ENCODE data around the gene HOXB1. TPM values are rescaled to one million over a fixed set of nuclear protein-coding genes. Genes with fewer than 3 reads are reported as not detected.

Gene HOXB1
- total and polyA plus RNA-seq, 2 of the 13 experiments (the other 11 are each of a cell fraction or from before 2014, with no cell fraction given) = not detected

- BruUV-seq (replicated peaks) = no TSS peak
- Histone ChIP-seq H3K9me3 (ENCODE audit: low read length) (no peaks in the 10 kb centered on the region), H2AFZ (ENCODE audit: low read length) (no peak overlapping the region), H3K36me3 (replicated peaks in 1 of 2; ENCODE audit: control insufficient read depth in 1 of 2, insufficient read depth in 2 of 2, low read length in 2 of 2) (no peaks in the 10 kb centered on the region), H3K27ac (ENCODE audit: extremely low read length, insufficient read depth, low read length) (no peak overlapping the region), H3K4me2 (ENCODE audit: low read depth, low read length) (no peak overlapping the region), H3K27me3 (ENCODE audit: control insufficient read depth in 1 of 2, insufficient read depth in 2 of 2, low read length in 2 of 2) (peaks cover 0 to 21% of the 10 kb centered on the region in 2 experiments; a peak in 3 of 5 replicates), H3K9ac (ENCODE audit: insufficient read depth, low read depth, low read length) (no peak overlapping the region), H3K79me2 (ENCODE audit: insufficient read depth, low read length) (no peaks in the 10 kb centered on the region), H3K4me1 (ENCODE audit: insufficient read depth, low read length) (no peaks in the 10 kb centered on the region), H4K20me1 (ENCODE audit: insufficient read depth, low read length) (no peaks in the 10 kb centered on the region), H3K4me3 (replicated peaks in 1 of 3; ENCODE audit: insufficient read depth in 1 of 3, low read depth in 2 of 3, low read length in 3 of 3) (no peak overlapping the region)
- CTCF ChIA-PET (ENCODE audit: low intra/inter-chr PET ratio, low total read pairs) = no interaction called here
- intact Hi-C loops (cut with micrococcal nuclease; ENCODE audit: unreplicated experiment) = loop anchor here (5.0 kb wide), 1 partner anchor 648 kb away; no protein-coding TSS in a partner anchor
- DNase-seq (ENCODE audit: low spot score) (no peak), FAIRE-seq (no peak), ATAC-seq (no peak)
- POLR2A ChIA-PET = no interaction called here
- in situ Hi-C loops (cut with HindIII; ENCODE audit: extremely low pct_ligation_motif_present, low pct_unique_long_range_greater_than_20kb) = no loop called here
- 0% methylated on average over 1 of the region's 1 CpG for WGBS (ENCODE audit: low lambda C conversion rate)
- TF ChIP-seq, protein P1, sequence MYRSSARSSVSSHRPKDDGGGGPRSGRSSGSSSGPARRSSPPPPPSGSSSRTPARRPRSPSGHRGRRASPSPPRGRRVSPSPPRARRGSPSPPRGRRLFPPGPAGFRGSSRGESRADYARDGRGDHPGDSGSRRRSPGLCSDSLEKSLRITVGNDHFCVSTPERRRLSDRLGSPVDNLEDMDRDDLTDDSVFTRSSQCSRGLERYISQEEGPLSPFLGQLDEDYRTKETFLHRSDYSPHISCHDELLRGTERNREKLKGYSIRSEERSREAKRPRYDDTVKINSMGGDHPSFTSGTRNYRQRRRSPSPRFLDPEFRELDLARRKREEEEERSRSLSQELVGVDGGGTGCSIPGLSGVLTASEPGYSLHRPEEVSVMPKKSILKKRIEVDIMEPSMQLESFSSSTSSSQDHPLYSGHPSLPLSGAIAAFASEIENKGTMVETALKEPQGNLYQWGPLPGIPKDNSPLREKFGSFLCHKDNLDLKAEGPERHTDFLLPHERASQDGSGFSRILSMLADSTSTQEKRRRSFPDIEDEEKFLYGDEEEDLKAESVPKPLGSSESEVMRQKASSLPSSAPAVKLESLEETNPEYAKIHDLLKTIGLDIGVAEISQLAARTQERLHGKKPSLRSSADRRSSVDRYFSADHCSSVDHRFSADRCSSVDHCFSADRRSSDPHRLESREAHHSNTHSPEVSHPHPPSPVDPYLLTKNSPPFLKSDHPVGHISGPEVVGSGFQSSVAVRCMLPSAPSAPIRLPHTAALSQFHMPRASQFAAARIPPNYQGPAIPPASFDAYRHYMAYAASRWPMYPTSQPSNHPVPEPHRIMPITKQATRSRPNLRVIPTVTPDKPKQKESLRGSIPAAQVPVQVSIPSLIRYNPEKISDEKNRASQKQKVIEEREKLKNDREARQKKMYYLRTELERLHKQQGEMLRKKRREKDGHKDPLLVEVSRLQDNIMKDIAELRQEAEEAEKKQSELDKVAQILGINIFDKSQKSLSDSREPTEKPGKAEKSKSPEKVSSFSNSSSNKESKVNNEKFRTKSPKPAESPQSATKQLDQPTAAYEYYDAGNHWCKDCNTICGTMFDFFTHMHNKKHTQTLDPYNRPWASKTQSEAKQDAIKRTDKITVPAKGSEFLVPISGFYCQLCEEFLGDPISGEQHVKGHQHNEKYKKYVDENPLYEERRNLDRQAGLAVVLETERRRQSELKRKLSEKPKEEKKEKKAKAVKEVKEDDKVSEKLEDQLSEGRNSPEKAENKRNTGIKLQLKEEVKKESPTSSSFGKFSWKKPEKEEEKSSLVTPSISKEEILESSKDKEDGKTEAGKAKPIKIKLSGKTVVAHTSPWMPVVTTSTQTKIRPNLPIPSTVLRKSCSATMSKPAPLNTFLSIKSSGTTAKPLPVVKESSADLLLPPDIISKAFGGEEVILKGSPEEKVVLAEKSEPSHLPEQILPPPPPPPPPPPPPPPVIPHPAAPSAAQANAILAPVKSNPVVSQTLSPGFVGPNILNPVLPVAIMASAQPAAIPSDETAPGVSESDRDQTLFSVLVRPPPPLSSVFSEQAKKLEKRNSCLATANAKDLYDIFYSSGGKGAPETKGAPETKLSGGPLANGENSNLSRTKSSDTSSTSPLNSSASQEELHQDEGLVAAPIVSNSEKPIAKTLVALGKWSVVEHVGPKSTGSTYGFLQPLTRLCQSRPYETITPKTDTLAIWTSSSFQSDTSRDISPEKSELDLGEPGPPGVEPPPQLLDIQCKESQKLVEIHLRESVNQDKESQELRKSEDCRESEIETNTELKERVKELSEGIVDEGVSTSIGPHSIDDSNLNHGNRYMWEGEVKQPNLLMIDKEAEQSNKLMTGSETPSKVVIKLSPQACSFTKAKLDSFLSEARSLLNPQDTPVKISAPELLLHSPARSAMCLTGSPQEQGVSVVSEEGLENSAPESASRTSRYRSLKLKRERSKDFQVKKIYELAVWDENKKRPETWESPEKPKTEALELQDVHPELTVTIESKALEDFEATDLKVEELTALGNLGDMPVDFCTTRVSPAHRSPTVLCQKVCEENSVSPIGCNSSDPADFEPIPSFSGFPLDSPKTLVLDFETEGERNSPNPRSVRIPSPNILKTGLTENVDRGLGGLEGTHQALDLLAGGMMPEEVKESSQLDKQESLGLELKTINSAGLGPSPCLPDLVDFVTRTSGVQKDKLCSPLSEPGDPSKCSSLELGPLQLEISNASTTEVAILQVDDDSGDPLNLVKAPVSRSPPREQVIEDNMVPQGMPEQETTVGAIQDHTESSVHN (CRISPR knock-in tag; IDR thresholded peaks at IDR 0.05) = no peak
- no peak for TF ChIP-seq RBAK (CRISPR knock-in tag; IDR thresholded peaks at IDR 0.05)
- TF ChIP-seq WIZ (CRISPR knock-in tag; IDR thresholded peaks at IDR 0.05) = no peak
- TF ChIP-seq ZNF510 (CRISPR knock-in tag; IDR thresholded peaks at IDR 0.05; ENCODE audit: low read depth) = no peak
- TF ChIP-seq, protein P2, sequence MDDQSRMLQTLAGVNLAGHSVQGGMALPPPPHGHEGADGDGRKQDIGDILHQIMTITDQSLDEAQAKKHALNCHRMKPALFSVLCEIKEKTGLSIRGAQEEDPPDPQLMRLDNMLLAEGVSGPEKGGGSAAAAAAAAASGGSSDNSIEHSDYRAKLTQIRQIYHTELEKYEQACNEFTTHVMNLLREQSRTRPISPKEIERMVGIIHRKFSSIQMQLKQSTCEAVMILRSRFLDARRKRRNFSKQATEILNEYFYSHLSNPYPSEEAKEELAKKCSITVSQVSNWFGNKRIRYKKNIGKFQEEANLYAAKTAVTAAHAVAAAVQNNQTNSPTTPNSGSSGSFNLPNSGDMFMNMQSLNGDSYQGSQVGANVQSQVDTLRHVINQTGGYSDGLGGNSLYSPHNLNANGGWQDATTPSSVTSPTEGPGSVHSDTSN (CRISPR knock-in tag; IDR thresholded peaks at IDR 0.05; ENCODE audit: borderline replicate concordance) = no peak
- TF ChIP-seq ATAD3A (CRISPR knock-in tag; IDR thresholded peaks at IDR 0.05) = no peak
- no peak for TF ChIP-seq EED (CRISPR knock-in tag; IDR thresholded peaks at IDR 0.05)
- TF ChIP-seq ZNF362 (CRISPR knock-in tag; IDR thresholded peaks at IDR 0.05; ENCODE audit: borderline replicate concordance) = no peak
- no peak for TF ChIP-seq ZNF335 (CRISPR knock-in tag; IDR thresholded peaks at IDR 0.05)
- TF ChIP-seq MIXL1 (CRISPR knock-in tag; IDR thresholded peaks at IDR 0.05) = no peak
- TF ChIP-seq ZNF354B (CRISPR knock-in tag; IDR thresholded peaks at IDR 0.05) = no peak
- TF ChIP-seq, protein P3, sequence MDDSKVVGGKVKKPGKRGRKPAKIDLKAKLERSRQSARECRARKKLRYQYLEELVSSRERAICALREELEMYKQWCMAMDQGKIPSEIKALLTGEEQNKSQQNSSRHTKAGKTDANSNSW (CRISPR knock-in tag; IDR thresholded peaks at IDR 0.05; ENCODE audit: borderline replicate concordance) = no peak
- TF ChIP-seq SNAPC5 (CRISPR knock-in tag; IDR thresholded peaks at IDR 0.05; ENCODE audit: borderline replicate concordance) = no peak
- no peak for TF ChIP-seq BRD4 (CRISPR knock-in tag; IDR thresholded peaks at IDR 0.05)
- TF ChIP-seq ZIK1 (CRISPR knock-in tag; IDR thresholded peaks at IDR 0.05; ENCODE audit: borderline replicate concordance, low read depth) = no peak
Observed at GRCh38 chr17:48520631-48521079, 10.2 kb downstream of the HOXB1 start.
